Measurements from ENCODE around the gene CLIC4. TPM values are rescaled to one million over a fixed set of nuclear protein-coding genes. Genes with fewer than 3 reads are reported as not detected.
"Not testable (repeated sequence)": the region's sequence is repeated elsewhere in the genome, so short reads cannot be mapped to it uniquely, and the experiment has no call there.

CLIC4 gene
- total and polyA plus RNA-seq, 9 of the 15 experiments (the other 6 are each of a cell fraction or from before 2014, with no cell fraction given), result 16.0 to 67.5 (median 38.4) TPM

GRCh38 chr1:24795236-24795635, 50.0 kb downstream of the CLIC4 start:
- WGBS (ENCODE audit: insufficient coverage, low coverage, missing lambda C conversion rate), result 69% methylated on average over 5 of the region's 5 CpGs

DNA sequence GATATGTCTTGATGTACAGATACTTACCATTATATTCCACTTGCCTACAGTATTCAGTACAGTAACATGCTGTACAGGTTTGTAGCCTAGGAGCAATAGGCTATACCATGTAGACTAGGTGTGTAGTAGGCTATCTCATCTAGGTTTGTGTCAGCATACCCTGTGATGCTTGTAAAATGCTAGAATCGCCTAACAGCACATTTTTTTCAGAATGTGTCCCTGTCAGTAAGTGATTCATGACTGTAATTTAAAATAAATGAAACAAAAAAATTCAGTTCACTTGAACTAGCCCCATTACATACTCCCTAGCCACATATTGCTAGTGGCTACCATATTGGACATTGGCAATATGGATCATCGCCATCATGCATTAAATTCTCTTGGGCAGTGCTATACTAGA, 51.3 kb downstream of the CLIC4 start:
- intact Hi-C loops (cut with micrococcal nuclease) (no loop called here), in situ Hi-C loops (cut with MboI) (no loop called here)
- H3K9me3 ChIP-seq (replicated peaks; ENCODE audit: control insufficient read depth, insufficient read depth, low read depth, low read length), result no peaks in the 10 kb centered on the region
- H3K9ac ChIP-seq (ENCODE audit: insufficient read depth in 1 of 2, low read depth in 2 of 2, low read length in 2 of 2), result no peak overlapping the region
- H2AFZ ChIP-seq (ENCODE audit: low read depth, low read length), result no peak overlapping the region
- no peaks in the 10 kb centered on the region for H3K9me1 ChIP-seq (ENCODE audit: control insufficient read depth, insufficient read depth, low read length)
- no peaks in the 10 kb centered on the region for H3K27me3 ChIP-seq (ENCODE audit: control insufficient read depth in 2 of 2, insufficient read depth in 2 of 2, low read length in 2 of 2)
- BruUV-seq (replicated peaks), result no TSS peak
- H4K20me1 ChIP-seq (replicated peaks; ENCODE audit: control insufficient read depth, insufficient read depth, low read length), result no peaks in the 10 kb centered on the region
- no peak overlapping the region for H3K4me3 ChIP-seq
- H3K79me2 ChIP-seq (ENCODE audit: control insufficient read depth, insufficient read depth, low read length), result peaks cover 16% of the 10 kb centered on the region
- no peaks in the 10 kb centered on the region for H3K4me1 ChIP-seq (replicated peaks in 1 of 2; ENCODE audit: control insufficient read depth in 2 of 2, insufficient read depth in 2 of 2, low read length in 2 of 2)
- no peak overlapping the region for H3K4me2 ChIP-seq (ENCODE audit: insufficient read depth, low read length)
- peaks cover 5% of the 10 kb centered on the region; the same call in 1 of the 3 replicates for H3K36me3 ChIP-seq (ENCODE audit: control insufficient read depth, insufficient read depth, low read length)
- POLR2A ChIA-PET, result no interaction called here
- TF ChIP-seq SETDB1 (IDR thresholded peaks at IDR 0.05; ENCODE audit: low read length) (no peak), BACH1 (tag; IDR thresholded peaks at IDR 0.05) (no peak), POLR2H (tag; IDR thresholded peaks at IDR 0.05; ENCODE audit: low read depth) (no peak), SLC30A9 (CRISPR knock-in tag; IDR thresholded peaks at IDR 0.05) (no peak), CBX1 (IDR thresholded peaks at IDR 0.05; ENCODE audit: low read depth) (no peak), PYGO2 (tag; IDR thresholded peaks at IDR 0.05) (no peak), MEIS2 (IDR thresholded peaks at IDR 0.05; ENCODE audit: partially characterized antibody) (peak; percentile 37)
- no peak for DNase-seq (ENCODE audit: extremely low read depth in 1 of 4, low spot score in 3 of 4)
- CTCF ChIA-PET (ENCODE audit: low intra/inter-chr PET ratio), result no interaction called here
- no peak for FAIRE-seq
- WGBS (ENCODE audit: insufficient coverage, low coverage, missing lambda C conversion rate), result 72% methylated on average over 2 of the region's 2 CpGs
- no peak overlapping the region for H3K27ac ChIP-seq (ENCODE audit: extremely low read depth, low read depth, low read length)
- no peak for ATAC-seq

More at GRCh38 chr1:24795236-24795635, 50.0 kb downstream of the CLIC4 start:
- Histone ChIP-seq H3K27ac (ENCODE audit: extremely low read depth, low read depth, low read length) (no peak overlapping the region), H3K9me3 (replicated peaks; ENCODE audit: control insufficient read depth, insufficient read depth, low read depth, low read length) (no peaks in the 10 kb centered on the region), H3K9ac (ENCODE audit: insufficient read depth in 1 of 2, low read depth in 2 of 2, low read length in 2 of 2) (no peak overlapping the region), H3K4me3 (no peak overlapping the region), H4K20me1 (replicated peaks; ENCODE audit: control insufficient read depth, insufficient read depth, low read length) (no peaks in the 10 kb centered on the region), H3K36me3 (ENCODE audit: control insufficient read depth, insufficient read depth, low read length) (peaks cover 5% of the 10 kb centered on the region; the same call in 1 of the 3 replicates), H3K79me2 (ENCODE audit: control insufficient read depth, insufficient read depth, low read length) (peaks cover 24% of the 10 kb centered on the region), H3K4me2 (ENCODE audit: insufficient read depth, low read length) (no peak overlapping the region), H3K27me3 (ENCODE audit: control insufficient read depth in 2 of 2, insufficient read depth in 2 of 2, low read length in 2 of 2) (no peaks in the 10 kb centered on the region), H3K9me1 (ENCODE audit: control insufficient read depth, insufficient read depth, low read length) (no peaks in the 10 kb centered on the region), H3K4me1 (replicated peaks in 1 of 2; ENCODE audit: control insufficient read depth in 2 of 2, insufficient read depth in 2 of 2, low read length in 2 of 2) (no peaks in the 10 kb centered on the region), H2AFZ (ENCODE audit: low read depth, low read length) (no peak overlapping the region)
- FAIRE-seq (no peak), DNase-seq (ENCODE audit: extremely low read depth in 1 of 4, low spot score in 3 of 4) (no peak), ATAC-seq (no peak)
- TF ChIP-seq NCOA2 (IDR thresholded peaks at IDR 0.05; ENCODE audit: partially characterized antibody in 2 of 2) (no peak), TCF7 (IDR thresholded peaks at IDR 0.05; ENCODE audit: borderline replicate concordance) (no peak), HDAC1 (IDR thresholded peaks at IDR 0.05) (no peak)
- no TSS peak for BruUV-seq (replicated peaks)
- intact Hi-C loops (cut with micrococcal nuclease) (no loop called here), in situ Hi-C loops (cut with MboI) (no loop called here)
- POLR2A ChIA-PET, result no interaction called here
- CTCF ChIA-PET (ENCODE audit: low intra/inter-chr PET ratio), result no interaction called here

GRCh38 chr1:24799242-24799641, 54.0 kb downstream of the CLIC4 start:
- in situ Hi-C loops (cut with MboI); H2AFZ ChIP-seq (ENCODE audit: low read depth, low read length); H3K4me2 ChIP-seq (ENCODE audit: insufficient read depth, low read length); DNase-seq (ENCODE audit: extremely low read depth in 1 of 4, low spot score in 3 of 4); POLR2A ChIA-PET; CTCF ChIA-PET (ENCODE audit: low intra/inter-chr PET ratio); H4K20me1 ChIP-seq (replicated peaks; ENCODE audit: control insufficient read depth, insufficient read depth, low read length); FAIRE-seq; H3K9me1 ChIP-seq (ENCODE audit: control insufficient read depth, insufficient read depth, low read length); H3K27me3 ChIP-seq (ENCODE audit: control insufficient read depth in 2 of 2, insufficient read depth in 2 of 2, low read length in 2 of 2); BruUV-seq (replicated peaks); H3K79me2 ChIP-seq (ENCODE audit: control insufficient read depth, insufficient read depth, low read length); H3K9me3 ChIP-seq (replicated peaks; ENCODE audit: control insufficient read depth, insufficient read depth, low read depth, low read length); H3K36me3 ChIP-seq (ENCODE audit: control insufficient read depth, insufficient read depth, low read length); ATAC-seq; H3K27ac ChIP-seq (ENCODE audit: extremely low read depth, low read depth, low read length); H3K9ac ChIP-seq (ENCODE audit: insufficient read depth in 1 of 2, low read depth in 2 of 2, low read length in 2 of 2); H3K4me3 ChIP-seq; intact Hi-C loops (cut with micrococcal nuclease): not testable (repeated sequence)
- H3K4me1 ChIP-seq (replicated peaks in 1 of 2; ENCODE audit: control insufficient read depth in 2 of 2, insufficient read depth in 2 of 2, low read length in 2 of 2), result peaks cover 0 to 11% of the 10 kb centered on the region in 2 experiments; a peak in 2 of 5 replicates
- WGBS (ENCODE audit: insufficient coverage, low coverage, missing lambda C conversion rate), result 88% methylated on average over 21 of the region's 33 CpGs

Data from K562 (cell line).